Adrenal gland (tissue), 12 donors: ENCODE measurements around the gene CCDC192. TPM values are rescaled to one million over a fixed set of nuclear protein-coding genes. Genes with fewer than 3 reads are reported as not detected.

Experiments
- DNase-seq, 7 donors: peaks; one replicate each; pipeline ENCODE4 v3.0.0-alpha.2; 2019 to 2020
- H3K27ac ChIP-seq, 5 donors: fragments of 200-600 bp; sonication (generic) in 4 of 5; 1 replicate in 3 of 5; 2 replicates in 2 of 5; pipeline versions ENCODE4 v1.5.1 to v1.8.0; 2016 to 2020; ENCODE audit warnings: mild to moderate bottlenecking in 1 of 5
- H3K27me3 ChIP-seq: fragments of 200-600 bp; 2 replicates; pipeline ENCODE4 v1.8.0; 2021
- H3K36me3 ChIP-seq, 2 donors: fragments of 200-600 bp; replicated peaks in 1 of 2; 1 replicate in 1 of 2; 2 replicates in 1 of 2; pipeline versions ENCODE4 v1.5.1 to v1.8.0; 2018 to 2022
- H3K4me1 ChIP-seq, 2 donors: fragments of 200-600 bp; replicated peaks in 1 of 2; 1 replicate in 1 of 2; 2 replicates in 1 of 2; pipeline versions ENCODE4 v1.5.1 to v1.8.0; 2018 to 2021
- H3K4me3 ChIP-seq, 4 donors: fragments of 200-600 bp; sonication (generic) in 3 of 4; one replicate each; pipeline ENCODE4 v1.5.1; 2016 to 2018
- H3K9me3 ChIP-seq, 3 donors: fragments of 200-600 bp; sonication (generic) in 1 of 3; replicated peaks in 1 of 3; 1 replicate in 2 of 3; 2 replicates in 1 of 3; pipeline versions ENCODE4 v1.5.1 to v1.8.0; 2016 to 2021
- POLR2A ChIP-seq, 2 donors: fragments of 450-650 bp; IDR thresholded peaks; one replicate each; pipeline ENCODE4 v1.6.1; 2017; ENCODE audit warnings: antibody characterized with exemption in 2 of 2, mild to moderate bottlenecking in 2 of 2, moderate library complexity in 1 of 2
- whole genome bisulfite sequencing, 4 donors: extraction: QIAGEN DNeasy Blood & Tissue Kit in 2 of 4; methylation state at CpG; one replicate each; pipeline versions ENCODE4 v1.1.5 to v1.1.7; 2013 to 2017; 5-methylcytosine and 5-hydroxymethylcytosine counted together
- intact Hi-C, 2 donors: fragments of 100-400 bp; cut with DNase I; formaldehyde crosslinking; loops; one replicate each; pipeline versions ENCODE4 v1.14.1 to v1.15.0; 2022 to 2023
- polyA plus RNA-seq, 3 donors: library from polyadenylated mRNA; stranded (reverse); fragments of 200-250 nt in 2 of 3; fragments of 350-450 nt in 1 of 3; fragmentation: Illumina TruSeq in 1 of 3; extraction: RNeasy Lipid Tissue Mini Kit (QIAGEN cat#74804) in 1 of 3; gene quantifications; one replicate each; pipeline ENCODE4 v1.2.3, GENCODE V29; 2013 to 2014
- total RNA-seq, 9 donors: library from RNA; depleted of rRNA in 4 of 9; stranded (reverse); fragments of >200 nt in 4 of 9; fragments of 120-200 nt in 1 of 9; fragmentation: NEBNext Ultra II Directional in 1 of 9; extraction: Animal tissue kit (Norgen Biotek cat#: 25700) in 1 of 9; gene quantifications; one replicate each; pipeline versions ENCODE4 v1.1.0 to v1.2.4, GENCODE V29; 2013 to 2023
- TF ChIP-seq, protein P1 (sequence below), 6 experiments: fragments of 450-650 bp in 4 of 6; fragments of 200-600 bp in 2 of 6; sonication (generic) in 1 of 6; IDR thresholded peaks; 1 replicate in 5 of 6; 2 replicates in 1 of 6; pipeline versions ENCODE4 v1.5.1 to v1.8.0; 2016 to 2021; ENCODE audit warnings: antibody characterized with exemption in 6 of 6, mild to moderate bottlenecking in 2 of 6, moderate library complexity in 1 of 6
- donor health status: healthy with polysubstance abuse.
- donor health status: Bipolar disorder and iron deficiency.
- donor health status: DM: yes; HTN: yes; CAD: no.
- donor health status: DM: no; HTN: no; CAD: no.
- donor health status: DM: no; HTN: no; CAD: no.
- donor health status: DM: yes; HTN: yes; CAD: no.

Gene CCDC192
- total and polyA plus RNA-seq, 12 donors, result 0.35 to 0.56 (median 0.46) TPM; not detected in 8

DNA sequence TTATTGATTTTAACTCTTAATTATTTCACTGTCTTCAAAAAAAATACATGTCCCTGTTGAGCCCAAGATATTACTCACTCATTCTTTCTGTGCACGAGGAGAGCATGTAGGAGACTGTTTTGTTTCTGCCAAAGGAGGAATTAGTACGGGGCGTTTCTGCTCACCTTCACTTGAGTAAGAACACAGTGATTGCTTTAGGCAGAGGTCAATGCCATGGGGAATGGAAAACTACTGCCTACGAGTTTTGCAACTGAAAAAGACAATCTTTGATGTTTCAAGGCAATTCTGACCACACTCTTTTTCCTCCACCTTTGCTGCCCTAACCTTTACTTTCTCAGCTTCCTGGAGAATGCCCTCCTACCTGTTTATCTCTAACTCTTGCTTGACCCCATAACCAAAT, 109.4 kb downstream of the CCDC192 start:
- H3K4me1 ChIP-seq, result peaks cover 15 to 20% of the 10 kb centered on the region in 2 donors
- H3K9me3 ChIP-seq, result no peaks in the 10 kb centered on the region
- intact Hi-C loops, result no loop called here
- H3K4me3 ChIP-seq, result no peak overlapping the region
- no peaks in the 10 kb centered on the region for H3K27me3 ChIP-seq
- 37 to 52% (median 44%) methylated on average over 4 of the region's 4 CpGs for WGBS, 4 donors
- TF ChIP-seq, protein P1, sequence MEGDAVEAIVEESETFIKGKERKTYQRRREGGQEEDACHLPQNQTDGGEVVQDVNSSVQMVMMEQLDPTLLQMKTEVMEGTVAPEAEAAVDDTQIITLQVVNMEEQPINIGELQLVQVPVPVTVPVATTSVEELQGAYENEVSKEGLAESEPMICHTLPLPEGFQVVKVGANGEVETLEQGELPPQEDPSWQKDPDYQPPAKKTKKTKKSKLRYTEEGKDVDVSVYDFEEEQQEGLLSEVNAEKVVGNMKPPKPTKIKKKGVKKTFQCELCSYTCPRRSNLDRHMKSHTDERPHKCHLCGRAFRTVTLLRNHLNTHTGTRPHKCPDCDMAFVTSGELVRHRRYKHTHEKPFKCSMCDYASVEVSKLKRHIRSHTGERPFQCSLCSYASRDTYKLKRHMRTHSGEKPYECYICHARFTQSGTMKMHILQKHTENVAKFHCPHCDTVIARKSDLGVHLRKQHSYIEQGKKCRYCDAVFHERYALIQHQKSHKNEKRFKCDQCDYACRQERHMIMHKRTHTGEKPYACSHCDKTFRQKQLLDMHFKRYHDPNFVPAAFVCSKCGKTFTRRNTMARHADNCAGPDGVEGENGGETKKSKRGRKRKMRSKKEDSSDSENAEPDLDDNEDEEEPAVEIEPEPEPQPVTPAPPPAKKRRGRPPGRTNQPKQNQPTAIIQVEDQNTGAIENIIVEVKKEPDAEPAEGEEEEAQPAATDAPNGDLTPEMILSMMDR (IDR thresholded peaks at IDR 0.05), result no peak
- no peak for TF ChIP-seq POLR2A (IDR thresholded peaks at IDR 0.05)
- peak overlapping the region in 3 of 5 donors; percentile 38 to 62 (median 48) for H3K27ac ChIP-seq
- H3K36me3 ChIP-seq, result no peaks in the 10 kb centered on the region
- peak in 6 of 7 donors; percentile 25 to 71 (median 55) for DNase-seq

GRCh38 chr5:127813633-127814587, 110.7 kb downstream of the CCDC192 start:
- 74 to 76% (median 75%) methylated on average over 4 of the region's 4 CpGs for WGBS, 4 donors
- H3K27me3 ChIP-seq, result no peaks in the 10 kb centered on the region
- peaks cover 15 to 20% of the 10 kb centered on the region in 2 donors for H3K4me1 ChIP-seq
- H3K27ac ChIP-seq, result peak overlapping the region in 4 of 5 donors; percentile 48 to 67 (median 55)
- no peak for TF ChIP-seq POLR2A (IDR thresholded peaks at IDR 0.05)
- TF ChIP-seq, protein P1 (IDR thresholded peaks at IDR 0.05), result no peak
- no peaks in the 10 kb centered on the region for H3K36me3 ChIP-seq
- peak in 3 of 7 donors; percentile 16 to 31 (median 27) for DNase-seq
- no peaks in the 10 kb centered on the region for H3K9me3 ChIP-seq
- no peak overlapping the region for H3K4me3 ChIP-seq
- intact Hi-C loops, result no loop called here

- no peaks in the 10 kb centered on the region for H3K9me3 ChIP-seq
- TF ChIP-seq POLR2A (IDR thresholded peaks at IDR 0.05), result no peak
- TF ChIP-seq, protein P1 (IDR thresholded peaks at IDR 0.05), result no peak
- intact Hi-C loops, result no loop called here
- no peak for DNase-seq
- no peaks in the 10 kb centered on the region for H3K27me3 ChIP-seq
- H3K4me3 ChIP-seq, result no peak overlapping the region
- H3K27ac ChIP-seq, result no peak overlapping the region
- WGBS, 4 donors, result 92 to 96% (median 95%) methylated on average over 3 of the region's 3 CpGs
- H3K36me3 ChIP-seq, result no peaks in the 10 kb centered on the region
- H3K4me1 ChIP-seq, result peaks cover 15 to 20% of the 10 kb centered on the region in 2 donors
Observed at GRCh38 chr5:127814588-127814973, 111.4 kb downstream of the CCDC192 start.

DNA sequence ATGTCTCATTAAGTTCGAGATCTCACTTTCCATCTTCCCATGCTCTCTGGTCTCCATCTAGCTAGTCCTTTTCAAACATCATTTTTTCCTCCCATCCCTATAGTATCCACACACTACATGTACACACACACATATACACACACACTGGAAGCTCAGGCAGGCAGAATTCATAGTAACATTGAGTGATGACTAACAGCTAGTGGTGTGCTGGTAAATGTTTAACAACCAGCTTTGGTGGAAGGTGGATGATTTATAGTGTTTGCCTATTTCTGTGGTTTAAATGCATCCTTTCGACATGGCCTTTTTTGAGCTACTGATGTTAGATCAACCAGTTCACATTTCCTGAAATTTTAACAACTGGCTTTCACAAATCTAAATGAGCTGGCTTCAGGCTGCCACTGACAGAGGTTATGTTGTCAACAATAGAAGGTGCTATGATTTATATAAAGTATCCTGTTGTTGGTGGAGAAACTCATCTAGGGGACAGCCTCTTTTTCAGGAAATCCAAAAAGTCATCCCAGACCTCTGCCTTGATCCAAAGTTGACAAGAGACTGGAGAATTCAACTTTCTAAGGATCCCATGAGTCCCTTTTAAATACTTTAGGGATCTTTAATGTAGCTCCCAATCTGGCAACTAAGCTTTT, 117.8 kb downstream of the CCDC192 start:
- TF ChIP-seq, protein P1 (IDR thresholded peaks at IDR 0.05), result no peak
- no peak for TF ChIP-seq POLR2A (IDR thresholded peaks at IDR 0.05)
- no peaks in the 10 kb centered on the region for H3K27me3 ChIP-seq
- H3K36me3 ChIP-seq, result no peaks in the 10 kb centered on the region
- H3K4me3 ChIP-seq, result no peak overlapping the region
- 73 to 79% (median 75%) methylated on average over 2 of the region's 2 CpGs for WGBS, 4 donors
- intact Hi-C loops, result loop anchor here in 1 of 2 donors (5.0 kb wide), 1 partner anchor 59 kb away; no protein-coding TSS in a partner anchor
- DNase-seq, result no peak
- H3K27ac ChIP-seq, result no peak overlapping the region
- peaks cover 0 to 10% of the 10 kb centered on the region in 2 donors for H3K4me1 ChIP-seq
- no peaks in the 10 kb centered on the region for H3K9me3 ChIP-seq
